ENCODE results near the gene NKIRAS2.

Gene NKIRAS2

GRCh38 chr17:42051013-42051400 lies 31.1 kb downstream of the NKIRAS2 start:
- Histone ChIP-seq H3K27me3 (ENCODE audit: insufficient read depth, insufficient read length) (no peaks in the 10 kb centered on the region), H3K9me3 (ENCODE audit: insufficient read depth, low read length) (no peaks in the 10 kb centered on the region), H3K4me3 (ENCODE audit: insufficient read length, low read depth) (peak overlapping the region; percentile 55), H3K4me1 (ENCODE audit: insufficient read depth, insufficient read length) (peaks cover 15% of the 10 kb centered on the region), H3K9ac (ENCODE audit: insufficient read length, low read depth) (peak overlapping the region; percentile 53), H3K36me3 (ENCODE audit: insufficient read depth, insufficient read length, low read length) (no peaks in the 10 kb centered on the region)
- DNase-seq (ENCODE audit: low read depth, low spot score), result no peak
- TF ChIP-seq SUZ12 (IDR thresholded peaks at IDR 0.05; ENCODE audit: extremely low read depth, insufficient read depth, insufficient read length), result no peak
- TF ChIP-seq ZNF274 (IDR thresholded peaks at IDR 0.05; ENCODE audit: low read depth, low read length), result no peak
- TF ChIP-seq YY1 (IDR thresholded peaks at IDR 0.05; ENCODE audit: insufficient read depth, insufficient read length), result no peak

DNA sequence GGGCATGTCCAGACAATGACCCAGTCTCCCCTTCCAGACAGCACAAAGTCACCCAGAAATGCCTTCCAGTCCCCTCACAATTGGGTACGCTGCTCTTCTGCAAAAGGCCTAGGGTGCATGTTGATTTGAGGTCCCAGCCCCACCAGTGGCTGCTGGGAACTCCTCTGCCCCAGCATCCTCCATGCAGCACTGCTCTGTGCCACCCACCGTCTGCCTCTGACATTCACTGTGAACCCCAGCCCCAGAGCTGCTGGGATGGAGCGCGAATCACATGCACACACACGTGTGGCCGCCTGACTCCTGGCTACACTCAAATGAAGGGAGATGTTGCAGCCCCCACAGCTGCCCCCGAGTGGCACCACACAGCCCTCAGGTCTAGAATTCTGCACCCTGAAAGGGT lies 31.8 kb downstream of the NKIRAS2 start:
- TF ChIP-seq ZNF274 (IDR thresholded peaks at IDR 0.05; ENCODE audit: low read depth, low read length), result no peak
- Histone ChIP-seq H3K36me3 (ENCODE audit: insufficient read depth, insufficient read length, low read length) (no peaks in the 10 kb centered on the region), H3K4me3 (ENCODE audit: insufficient read length, low read depth) (no peak overlapping the region), H3K9me3 (ENCODE audit: insufficient read depth, low read length) (no peaks in the 10 kb centered on the region), H3K4me1 (ENCODE audit: insufficient read depth, insufficient read length) (peaks cover 17% of the 10 kb centered on the region), H3K9ac (ENCODE audit: insufficient read length, low read depth) (no peak overlapping the region), H3K27me3 (ENCODE audit: insufficient read depth, insufficient read length) (no peaks in the 10 kb centered on the region)
- DNase-seq (ENCODE audit: low read depth, low spot score), result no peak

GRCh38 chr17:42052346-42052877 lies 32.5 kb downstream of the NKIRAS2 start:
- H3K9ac ChIP-seq (ENCODE audit: insufficient read length, low read depth), result no peak overlapping the region
- no peak overlapping the region for H3K4me3 ChIP-seq (ENCODE audit: insufficient read length, low read depth)
- H3K4me1 ChIP-seq (ENCODE audit: insufficient read depth, insufficient read length), result peaks cover 17% of the 10 kb centered on the region
- no peaks in the 10 kb centered on the region for H3K36me3 ChIP-seq (ENCODE audit: insufficient read depth, insufficient read length, low read length)
- H3K27me3 ChIP-seq (ENCODE audit: insufficient read depth, insufficient read length), result no peaks in the 10 kb centered on the region
- H3K9me3 ChIP-seq (ENCODE audit: insufficient read depth, low read length), result no peaks in the 10 kb centered on the region
- TF ChIP-seq YY1 (IDR thresholded peaks at IDR 0.05; ENCODE audit: insufficient read depth, insufficient read length), result no peak
- no peak for TF ChIP-seq ZNF274 (IDR thresholded peaks at IDR 0.05; ENCODE audit: low read depth, low read length)
- no peak for TF ChIP-seq SUZ12 (IDR thresholded peaks at IDR 0.05; ENCODE audit: extremely low read depth, insufficient read depth, insufficient read length)
- no peak for DNase-seq (ENCODE audit: low read depth, low spot score)

GRCh38 chr17:42053731-42054500 lies 34.0 kb downstream of the NKIRAS2 start:
- Histone ChIP-seq H3K9me3 (ENCODE audit: insufficient read depth, low read length) (no peaks in the 10 kb centered on the region), H3K27me3 (ENCODE audit: insufficient read depth, insufficient read length) (no peaks in the 10 kb centered on the region), H3K36me3 (ENCODE audit: insufficient read depth, insufficient read length, low read length) (no peaks in the 10 kb centered on the region), H3K9ac (ENCODE audit: insufficient read length, low read depth) (no peak overlapping the region), H3K4me3 (ENCODE audit: insufficient read length, low read depth) (no peak overlapping the region), H3K4me1 (ENCODE audit: insufficient read depth, insufficient read length) (peaks cover 22% of the 10 kb centered on the region)
- TF ChIP-seq YY1 (IDR thresholded peaks at IDR 0.05; ENCODE audit: insufficient read depth, insufficient read length) (no peak), SUZ12 (IDR thresholded peaks at IDR 0.05; ENCODE audit: extremely low read depth, insufficient read depth, insufficient read length) (no peak), ZNF274 (IDR thresholded peaks at IDR 0.05; ENCODE audit: low read depth, low read length) (no peak)
- DNase-seq (ENCODE audit: low read depth, low spot score), result no peak

- Histone ChIP-seq H3K36me3 (ENCODE audit: insufficient read depth, insufficient read length, low read length) (no peaks in the 10 kb centered on the region), H3K9ac (ENCODE audit: insufficient read length, low read depth) (peak overlapping the region; percentile 51), H3K4me3 (ENCODE audit: insufficient read length, low read depth) (no peak overlapping the region), H3K4me1 (ENCODE audit: insufficient read depth, insufficient read length) (peaks cover 26% of the 10 kb centered on the region), H3K9me3 (ENCODE audit: insufficient read depth, low read length) (no peaks in the 10 kb centered on the region), H3K27me3 (ENCODE audit: insufficient read depth, insufficient read length) (no peaks in the 10 kb centered on the region)
- TF ChIP-seq YY1 (IDR thresholded peaks at IDR 0.05; ENCODE audit: insufficient read depth, insufficient read length) (no peak), SUZ12 (IDR thresholded peaks at IDR 0.05; ENCODE audit: extremely low read depth, insufficient read depth, insufficient read length) (no peak), ZNF274 (IDR thresholded peaks at IDR 0.05; ENCODE audit: low read depth, low read length) (no peak)
- no peak for DNase-seq (ENCODE audit: low read depth, low spot score)
These were observed 35.1 kb downstream of the NKIRAS2 start for GRCh38 chr17:42055027-42055426.

- Histone ChIP-seq H3K36me3 (ENCODE audit: insufficient read depth, insufficient read length, low read length) (no peaks in the 10 kb centered on the region), H3K9me3 (ENCODE audit: insufficient read depth, low read length) (no peaks in the 10 kb centered on the region), H3K27me3 (ENCODE audit: insufficient read depth, insufficient read length) (no peaks in the 10 kb centered on the region), H3K9ac (ENCODE audit: insufficient read length, low read depth) (no peak overlapping the region), H3K4me3 (ENCODE audit: insufficient read length, low read depth) (no peak overlapping the region), H3K4me1 (ENCODE audit: insufficient read depth, insufficient read length) (peaks cover 26% of the 10 kb centered on the region)
- no peak for DNase-seq (ENCODE audit: low read depth, low spot score)
- no peak for TF ChIP-seq SUZ12 (IDR thresholded peaks at IDR 0.05; ENCODE audit: extremely low read depth, insufficient read depth, insufficient read length)
- TF ChIP-seq ZNF274 (IDR thresholded peaks at IDR 0.05; ENCODE audit: low read depth, low read length), result no peak
- TF ChIP-seq YY1 (IDR thresholded peaks at IDR 0.05; ENCODE audit: insufficient read depth, insufficient read length), result no peak
These were observed 35.6 kb downstream of the NKIRAS2 start for GRCh38 chr17:42055496-42055895.

DNA sequence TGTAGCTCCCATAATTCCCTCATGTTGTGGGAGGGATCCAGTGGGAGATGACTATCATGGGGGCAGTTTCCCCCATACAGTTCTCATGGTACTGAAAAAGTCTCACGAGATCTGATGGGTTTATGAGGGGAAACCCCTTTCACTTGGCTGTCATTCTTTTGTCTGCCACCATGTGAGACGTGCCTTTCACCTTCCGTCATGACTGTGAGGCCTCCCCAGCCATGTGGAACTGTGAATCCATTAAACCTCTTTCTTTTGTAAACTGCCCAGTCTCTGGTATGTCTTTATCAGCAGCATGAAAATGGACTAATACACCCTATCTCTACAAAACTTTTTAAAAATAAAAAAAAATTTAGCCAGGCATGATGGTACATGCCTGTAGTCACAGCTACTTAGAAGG lies 36.7 kb downstream of the NKIRAS2 start:
- Histone ChIP-seq H3K27me3 (ENCODE audit: insufficient read depth, insufficient read length) (no peaks in the 10 kb centered on the region), H3K9me3 (ENCODE audit: insufficient read depth, low read length) (no peaks in the 10 kb centered on the region), H3K9ac (ENCODE audit: insufficient read length, low read depth) (no peak overlapping the region), H3K4me1 (ENCODE audit: insufficient read depth, insufficient read length) (peaks cover 26% of the 10 kb centered on the region), H3K36me3 (ENCODE audit: insufficient read depth, insufficient read length, low read length) (no peaks in the 10 kb centered on the region), H3K4me3 (ENCODE audit: insufficient read length, low read depth) (no peak overlapping the region)
- DNase-seq (ENCODE audit: low read depth, low spot score), result no peak
- TF ChIP-seq SUZ12 (IDR thresholded peaks at IDR 0.05; ENCODE audit: extremely low read depth, insufficient read depth, insufficient read length) (no peak), YY1 (IDR thresholded peaks at IDR 0.05; ENCODE audit: insufficient read depth, insufficient read length) (no peak), ZNF274 (IDR thresholded peaks at IDR 0.05; ENCODE audit: low read depth, low read length) (no peak)

Measured in NT2/D1 (cell line).